AG10803 (cell line): ENCODE results near the gene AR.
"Not testable (repeated sequence)": the region's sequence is repeated elsewhere in the genome, so short reads cannot be mapped to it uniquely, and the experiment has no call there.

Experiments
- DNase-seq: peaks from one replicate; pipeline ENCODE4 v3.0.0; 2010; ENCODE audit warnings: low read depth
- H3K4me3 ChIP-seq: 2 replicates; pipeline ENCODE4 v1.5.1; 2011; ENCODE audit warnings: mild to moderate bottlenecking, low read length, control low read depth
- TF ChIP-seq, protein P1 (sequence below): conservative IDR thresholded peaks from 2 replicates; pipeline ENCODE4 v1.5.1; 2011; ENCODE audit warnings: mild to moderate bottlenecking, low read length, control low read depth, inconsistent platforms

AR gene

GRCh38 chrX:67665583-67665982 is 121.8 kb downstream of the AR start:
- no peak overlapping the region for H3K4me3 ChIP-seq
- DNase-seq = no peak
- TF ChIP-seq, protein P1, sequence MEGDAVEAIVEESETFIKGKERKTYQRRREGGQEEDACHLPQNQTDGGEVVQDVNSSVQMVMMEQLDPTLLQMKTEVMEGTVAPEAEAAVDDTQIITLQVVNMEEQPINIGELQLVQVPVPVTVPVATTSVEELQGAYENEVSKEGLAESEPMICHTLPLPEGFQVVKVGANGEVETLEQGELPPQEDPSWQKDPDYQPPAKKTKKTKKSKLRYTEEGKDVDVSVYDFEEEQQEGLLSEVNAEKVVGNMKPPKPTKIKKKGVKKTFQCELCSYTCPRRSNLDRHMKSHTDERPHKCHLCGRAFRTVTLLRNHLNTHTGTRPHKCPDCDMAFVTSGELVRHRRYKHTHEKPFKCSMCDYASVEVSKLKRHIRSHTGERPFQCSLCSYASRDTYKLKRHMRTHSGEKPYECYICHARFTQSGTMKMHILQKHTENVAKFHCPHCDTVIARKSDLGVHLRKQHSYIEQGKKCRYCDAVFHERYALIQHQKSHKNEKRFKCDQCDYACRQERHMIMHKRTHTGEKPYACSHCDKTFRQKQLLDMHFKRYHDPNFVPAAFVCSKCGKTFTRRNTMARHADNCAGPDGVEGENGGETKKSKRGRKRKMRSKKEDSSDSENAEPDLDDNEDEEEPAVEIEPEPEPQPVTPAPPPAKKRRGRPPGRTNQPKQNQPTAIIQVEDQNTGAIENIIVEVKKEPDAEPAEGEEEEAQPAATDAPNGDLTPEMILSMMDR = no peak

DNA sequence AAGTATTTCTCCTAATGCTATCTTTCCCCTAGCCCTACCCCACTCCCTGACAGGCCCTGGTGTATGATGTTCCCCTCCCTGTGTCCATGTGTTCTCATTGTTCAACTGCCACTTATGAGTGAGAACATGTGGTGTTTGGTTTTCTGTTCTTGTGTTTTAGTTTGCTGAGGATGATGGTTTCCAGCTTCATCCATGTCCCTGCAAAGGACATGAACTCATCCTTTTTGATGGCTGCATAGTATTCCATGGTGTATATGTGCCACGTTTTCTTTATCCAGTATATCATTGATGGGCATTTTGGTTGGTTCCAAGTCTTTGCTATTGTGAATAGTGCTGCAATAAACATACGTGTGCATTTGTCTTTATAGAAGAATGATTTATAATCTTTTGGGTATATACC is 126.9 kb downstream of the AR start:
- H3K4me3 ChIP-seq, DNase-seq: not testable (repeated sequence)

GRCh38 chrX:67673741-67674274 is 130.0 kb downstream of the AR start:
- TF ChIP-seq, protein P1 = no peak
- H3K4me3 ChIP-seq = no peak overlapping the region
- no peak for DNase-seq

DNA sequence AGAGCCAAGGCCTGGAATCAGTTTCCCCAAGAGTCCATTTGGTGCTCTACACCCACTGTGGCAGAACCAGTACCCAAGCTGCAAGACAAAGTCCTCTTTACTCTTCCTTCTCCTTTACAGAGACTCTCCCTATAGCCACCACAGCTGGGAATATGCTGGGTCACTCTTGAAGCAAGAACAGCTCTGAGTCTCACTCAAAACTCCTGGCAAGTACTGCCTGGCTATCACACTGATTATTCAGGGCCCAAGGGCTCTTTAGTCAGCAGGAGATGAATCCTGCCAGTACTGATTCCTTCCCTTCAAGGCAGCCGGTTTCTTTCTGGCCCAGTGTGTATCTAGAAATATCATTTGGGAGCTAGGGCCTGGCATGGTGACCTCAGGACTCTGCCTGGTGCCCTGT is 130.9 kb downstream of the AR start:
- TF ChIP-seq, protein P1 = no peak
- no peak overlapping the region for H3K4me3 ChIP-seq
- no peak for DNase-seq

- TF ChIP-seq, protein P1 = no peak
- H3K4me3 ChIP-seq = no peak overlapping the region
- no peak for DNase-seq
Observed at GRCh38 chrX:67684136-67684535, 140.3 kb downstream of the AR start.

- DNase-seq = peak; percentile 73
- TF ChIP-seq, protein P1 = no peak
- no peak overlapping the region for H3K4me3 ChIP-seq
Observed at GRCh38 chrX:67692246-67692645, 148.4 kb downstream of the AR start.

DNA sequence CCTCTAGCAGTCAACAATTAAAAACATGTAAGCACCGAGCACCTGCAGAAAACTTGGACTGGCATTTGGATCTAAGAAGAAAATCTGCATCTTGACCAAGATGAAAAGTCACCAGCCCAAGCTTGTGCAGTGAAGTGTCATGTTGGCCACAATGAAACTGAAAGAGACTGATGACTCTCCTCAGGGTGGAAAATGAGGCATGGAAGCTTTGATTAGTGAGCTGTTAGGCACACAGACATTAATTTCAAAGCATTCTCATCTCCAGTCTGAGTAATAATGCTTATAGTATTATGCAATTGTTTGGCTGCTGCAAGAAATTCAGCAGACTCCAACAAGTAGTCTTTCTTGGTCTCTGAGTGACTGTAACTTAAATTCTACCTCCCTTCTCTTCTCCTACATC is 150.1 kb downstream of the AR start:
- H3K4me3 ChIP-seq = no peak overlapping the region
- peak; percentile 45 for DNase-seq
- TF ChIP-seq, protein P1 = no peak

- TF ChIP-seq, protein P1 = no peak
- DNase-seq = no peak
- no peak overlapping the region for H3K4me3 ChIP-seq
Observed at GRCh38 chrX:67697452-67697851, 153.6 kb downstream of the AR start.
